ENCODE results near the gene WBP2. TPM values are rescaled to one million over a fixed set of nuclear protein-coding genes. Genes with fewer than 3 reads are reported as not detected.

The WBP2 gene
- total RNA-seq, 2 donors from 2014 or later = 74.3 to 82.7 TPM

- Histone ChIP-seq H3K36me3 (ENCODE audit: control insufficient read depth, insufficient read depth, low read length) (peaks cover 43% of the 10 kb centered on the region), H3K4me3 (ENCODE audit: low read length) (no peak overlapping the region), H3K9me3 (ENCODE audit: control insufficient read depth, low read length) (no peaks in the 10 kb centered on the region), H3K27ac (ENCODE audit: low read depth, low read length) (no peak overlapping the region), H3K9ac (ENCODE audit: extremely low read depth, low read length, poor library complexity, severe bottlenecking) (no peak overlapping the region), H3K27me3 (ENCODE audit: control insufficient read depth, insufficient read depth, low read length, poor library complexity, severe bottlenecking) (no peaks in the 10 kb centered on the region), H3K4me1 (ENCODE audit: control insufficient read depth, insufficient read depth, low read length) (peaks cover 5% of the 10 kb centered on the region)
- no peaks in the 10 kb centered on the region for H3K27me3 Mint-ChIP-seq (ENCODE audit: insufficient read depth)
- 95 to 99% methylated on average over 6 to 13 of the region's 13 CpGs for WGBS, 2 experiments (ENCODE audit: insufficient coverage in 1 of 2, insufficient read length in 1 of 2)
- no peak for TF ChIP-seq CTCF (conservative IDR thresholded peaks at IDR 0.05)
- H3K27ac Mint-ChIP-seq = no peak overlapping the region
- H3K4me3 Mint-ChIP-seq = no peak overlapping the region
- H3K9me3 Mint-ChIP-seq = no peaks in the 10 kb centered on the region
- peaks cover 7% of the 10 kb centered on the region for H3K4me1 Mint-ChIP-seq
- H3K36me3 Mint-ChIP-seq (ENCODE audit: low read depth) = peaks cover 28% of the 10 kb centered on the region
- no peak for DNase-seq
Observed at GRCh38 chr17:75900691-75901533, 45.8 kb upstream of the WBP2 start.

GRCh38 chr17:75899767-75900468, 44.8 kb upstream of the WBP2 start:
- H3K9me3 Mint-ChIP-seq = no peaks in the 10 kb centered on the region
- H3K27ac ChIP-seq (ENCODE audit: low read depth, low read length) = no peak overlapping the region
- H3K27me3 ChIP-seq (ENCODE audit: control insufficient read depth, insufficient read depth, low read length, poor library complexity, severe bottlenecking) = no peaks in the 10 kb centered on the region
- DNase-seq = peak; percentile 49
- no peaks in the 10 kb centered on the region for H3K27me3 Mint-ChIP-seq (ENCODE audit: insufficient read depth)
- no peak overlapping the region for H3K4me3 ChIP-seq (ENCODE audit: low read length)
- WGBS, 2 experiments (ENCODE audit: insufficient coverage in 1 of 2, insufficient read length in 1 of 2) = 93 to 96% methylated on average over 23 of the region's 23 CpGs
- peaks cover 15% of the 10 kb centered on the region for H3K4me1 Mint-ChIP-seq
- TF ChIP-seq CTCF (conservative IDR thresholded peaks at IDR 0.05) = no peak
- peaks cover 43% of the 10 kb centered on the region for H3K36me3 ChIP-seq (ENCODE audit: control insufficient read depth, insufficient read depth, low read length)
- no peak overlapping the region for H3K27ac Mint-ChIP-seq
- no peak overlapping the region for H3K9ac ChIP-seq (ENCODE audit: extremely low read depth, low read length, poor library complexity, severe bottlenecking)
- peaks cover 9% of the 10 kb centered on the region for H3K4me1 ChIP-seq (ENCODE audit: control insufficient read depth, insufficient read depth, low read length)
- peaks cover 28% of the 10 kb centered on the region for H3K36me3 Mint-ChIP-seq (ENCODE audit: low read depth)
- H3K9me3 ChIP-seq (ENCODE audit: control insufficient read depth, low read length) = no peaks in the 10 kb centered on the region
- H3K4me3 Mint-ChIP-seq = no peak overlapping the region

GRCh38 chr17:75899353-75899752, 44.2 kb upstream of the WBP2 start:
- WGBS, 2 experiments (ENCODE audit: insufficient coverage in 1 of 2, insufficient read length in 1 of 2) = 95 to 98% methylated on average over 7 to 13 of the region's 13 CpGs
- Mint-ChIP-seq H3K9me3 (no peaks in the 10 kb centered on the region), H3K4me3 (no peak overlapping the region), H3K27me3 (ENCODE audit: insufficient read depth) (no peaks in the 10 kb centered on the region), H3K27ac (no peak overlapping the region), H3K36me3 (ENCODE audit: low read depth) (peaks cover 28% of the 10 kb centered on the region), H3K4me1 (peaks cover 17% of the 10 kb centered on the region)
- no peak for TF ChIP-seq CTCF (conservative IDR thresholded peaks at IDR 0.05)
- H3K4me3 ChIP-seq (ENCODE audit: low read length) = no peak overlapping the region
- H3K4me1 ChIP-seq (ENCODE audit: control insufficient read depth, insufficient read depth, low read length) = peaks cover 12% of the 10 kb centered on the region
- H3K27me3 ChIP-seq (ENCODE audit: control insufficient read depth, insufficient read depth, low read length, poor library complexity, severe bottlenecking) = no peaks in the 10 kb centered on the region
- peak; percentile 45 for DNase-seq
- H3K36me3 ChIP-seq (ENCODE audit: control insufficient read depth, insufficient read depth, low read length) = peaks cover 43% of the 10 kb centered on the region
- no peak overlapping the region for H3K27ac ChIP-seq (ENCODE audit: low read depth, low read length)
- no peak overlapping the region for H3K9ac ChIP-seq (ENCODE audit: extremely low read depth, low read length, poor library complexity, severe bottlenecking)
- no peaks in the 10 kb centered on the region for H3K9me3 ChIP-seq (ENCODE audit: control insufficient read depth, low read length)
